ENCODE measurements around the gene ACSF2. TPM values are rescaled to one million over a fixed set of nuclear protein-coding genes. Genes with fewer than 3 reads are reported as not detected.

The ACSF2 gene
- total RNA-seq, 1 experiment from 2014 or later = 161 TPM

- TF ChIP-seq CTCF (IDR thresholded peaks at IDR 0.05; ENCODE audit: insufficient read depth in 1 of 2, low read depth in 1 of 2, low read length in 1 of 2, severe bottlenecking in 1 of 2, unreplicated experiment in 1 of 2) = no peak
- Mint-ChIP-seq H3K27ac (ENCODE audit: unreplicated experiment) (no peak overlapping the region), H3K36me3 (ENCODE audit: insufficient read depth, unreplicated experiment) (peaks cover 98% of the 10 kb centered on the region), H3K4me3 (ENCODE audit: unreplicated experiment) (no peak overlapping the region), H3K4me1 (ENCODE audit: low read depth, unreplicated experiment) (no peaks in the 10 kb centered on the region), H3K9me3 (ENCODE audit: unreplicated experiment) (no peaks in the 10 kb centered on the region), H3K27me3 (ENCODE audit: insufficient read depth, unreplicated experiment) (no peaks in the 10 kb centered on the region)
- no peak for DNase-seq
- Histone ChIP-seq H3K4me3 (ENCODE audit: low read depth, low read length) (no peak overlapping the region), H3K9me3 (no peaks in the 10 kb centered on the region), H3K27me3 (replicated peaks; ENCODE audit: control insufficient read depth, insufficient read depth, low read length) (no peaks in the 10 kb centered on the region), H3K4me1 (no peaks in the 10 kb centered on the region), H3K36me3 (ENCODE audit: control insufficient read depth, insufficient read depth, low read length) (peaks cover 11% of the 10 kb centered on the region)
- intact Hi-C loops (cut with micrococcal nuclease; ENCODE audit: unreplicated experiment) = no loop called here
- no TSS peak for BruUV-seq (replicated peaks)
- POLR2A ChIA-PET = interaction anchor here (0.8 to 1.0 kb wide), 2 partner anchors 12 to 15 kb away, joined by 3 to 5 read pairs; no protein-coding TSS in a partner anchor
- CTCF ChIA-PET = interaction anchor here (1.0 kb wide), 1 partner anchor 14 kb away, joined by 3 read pairs; the partner anchor contains the start of gene LRRC59
These were observed 43.1 kb upstream of the ACSF2 start for GRCh38 chr17:50382931-50383330.

GRCh38 chr17:50386510-50386909 is 39.5 kb upstream of the ACSF2 start:
- ChIA-PET POLR2A (interaction anchor here (0.6 kb wide), 1 partner anchor 10 kb away, joined by 4 read pairs; the partner anchor contains the start of gene LRRC59), CTCF (interaction anchor here (1.0 kb wide), 1 partner anchor 11 kb away, joined by 4 read pairs; the partner anchor contains the start of gene LRRC59)
- DNase-seq = no peak
- H3K27me3 ChIP-seq (replicated peaks; ENCODE audit: control insufficient read depth, insufficient read depth, low read length) = no peaks in the 10 kb centered on the region
- no peaks in the 10 kb centered on the region for H3K9me3 Mint-ChIP-seq (ENCODE audit: unreplicated experiment)
- no peaks in the 10 kb centered on the region for H3K4me1 ChIP-seq
- H3K27ac Mint-ChIP-seq (ENCODE audit: unreplicated experiment) = no peak overlapping the region
- H3K4me3 Mint-ChIP-seq (ENCODE audit: unreplicated experiment) = no peak overlapping the region
- intact Hi-C loops (cut with micrococcal nuclease; ENCODE audit: unreplicated experiment) = no loop called here
- no peak overlapping the region for H3K4me3 ChIP-seq (ENCODE audit: low read depth, low read length)
- H3K4me1 Mint-ChIP-seq (ENCODE audit: low read depth, unreplicated experiment) = no peaks in the 10 kb centered on the region
- no peaks in the 10 kb centered on the region for H3K9me3 ChIP-seq
- peaks cover 11% of the 10 kb centered on the region for H3K36me3 ChIP-seq (ENCODE audit: control insufficient read depth, insufficient read depth, low read length)
- no TSS peak for BruUV-seq (replicated peaks)
- no peaks in the 10 kb centered on the region for H3K27me3 Mint-ChIP-seq (ENCODE audit: insufficient read depth, unreplicated experiment)
- peaks cover 100% of the 10 kb centered on the region for H3K36me3 Mint-ChIP-seq (ENCODE audit: insufficient read depth, unreplicated experiment)
- no peak for TF ChIP-seq CTCF (IDR thresholded peaks at IDR 0.05; ENCODE audit: insufficient read depth in 1 of 2, low read depth in 1 of 2, low read length in 1 of 2, severe bottlenecking in 1 of 2, unreplicated experiment in 1 of 2)

- BruUV-seq (replicated peaks) = no TSS peak
- Mint-ChIP-seq H3K27ac (ENCODE audit: unreplicated experiment) (no peak overlapping the region), H3K4me3 (ENCODE audit: unreplicated experiment) (no peak overlapping the region), H3K4me1 (ENCODE audit: low read depth, unreplicated experiment) (no peaks in the 10 kb centered on the region), H3K9me3 (ENCODE audit: unreplicated experiment) (no peaks in the 10 kb centered on the region), H3K27me3 (ENCODE audit: insufficient read depth, unreplicated experiment) (no peaks in the 10 kb centered on the region), H3K36me3 (ENCODE audit: insufficient read depth, unreplicated experiment) (peaks cover 100% of the 10 kb centered on the region)
- no peak for DNase-seq
- Histone ChIP-seq H3K4me1 (no peaks in the 10 kb centered on the region), H3K9me3 (no peaks in the 10 kb centered on the region), H3K36me3 (ENCODE audit: control insufficient read depth, insufficient read depth, low read length) (peaks cover 20% of the 10 kb centered on the region), H3K4me3 (ENCODE audit: low read depth, low read length) (no peak overlapping the region), H3K27me3 (replicated peaks; ENCODE audit: control insufficient read depth, insufficient read depth, low read length) (no peaks in the 10 kb centered on the region)
- CTCF ChIA-PET = interaction anchor here (1.0 to 2.5 kb wide), 2 partner anchors 9 to 26 kb away, joined by 3 to 19 read pairs; partner anchors contain the start of gene LRRC59
- TF ChIP-seq CTCF (IDR thresholded peaks at IDR 0.05; ENCODE audit: insufficient read depth in 1 of 2, low read depth in 1 of 2, low read length in 1 of 2, severe bottlenecking in 1 of 2, unreplicated experiment in 1 of 2) = no peak
- POLR2A ChIA-PET = interaction anchor here (0.6 to 1.0 kb wide), 3 partner anchors 8 to 457 kb away, joined by 3 to 4 read pairs (median 4); partner anchors contain the start of gene LRRC59
- intact Hi-C loops (cut with micrococcal nuclease; ENCODE audit: unreplicated experiment) = no loop called here
These were observed 37.3 kb upstream of the ACSF2 start for GRCh38 chr17:50388728-50389127.
